Spleen (tissue), 13 donors: ENCODE results near the gene HCRT. TPM values are rescaled to one million over a fixed set of nuclear protein-coding genes. Genes with fewer than 3 reads are reported as not detected.

Experiments used
- DNase-seq: peaks from one replicate; pipeline ENCODE4 v3.0.0-alpha.2; 2020
- H3K27ac ChIP-seq, 8 donors: fragments of 200-600 bp; sonication (generic) in 7 of 8; 1 replicate in 4 of 8; 2 replicates in 4 of 8; pipeline versions ENCODE4 v1.5.0 to v1.8.0; 2016 to 2021; ENCODE audit warnings: inconsistent platforms in 4 of 8, mild to moderate bottlenecking in 4 of 8, moderate library complexity in 1 of 8
- H3K27me3 ChIP-seq, 7 donors: fragments of 200-600 bp; sonication (generic) in 6 of 7; replicated peaks in 1 of 7; 1 replicate in 4 of 7; 2 replicates in 3 of 7; pipeline versions ENCODE4 v1.5.0 to v1.8.0; 2016 to 2021; ENCODE audit warnings: inconsistent platforms in 3 of 7, mild to moderate bottlenecking in 1 of 7
- H3K36me3 ChIP-seq, 6 donors: fragments of 200-600 bp; sonication (generic) in 5 of 6; 1 replicate in 4 of 6; 2 replicates in 2 of 6; pipeline versions ENCODE4 v1.5.0 to v1.8.0; 2016 to 2021; ENCODE audit warnings: inconsistent platforms in 2 of 6
- H3K4me1 ChIP-seq, 6 donors: fragments of 200-600 bp; sonication (generic) in 5 of 6; 1 replicate in 3 of 6; 2 replicates in 3 of 6; pipeline versions ENCODE4 v1.5.0 to v1.8.0; 2016 to 2021; ENCODE audit warnings: inconsistent platforms in 3 of 6
- H3K4me3 ChIP-seq, 8 donors: fragments of 200-600 bp; sonication (generic) in 7 of 8; 1 replicate in 4 of 8; 2 replicates in 4 of 8; pipeline versions ENCODE4 v1.5.0 to v1.8.0; 2016 to 2021; ENCODE audit warnings: inconsistent platforms in 4 of 8, mild to moderate bottlenecking in 4 of 8, moderate library complexity in 2 of 8
- H3K9me3 ChIP-seq, 8 donors: fragments of 200-600 bp; sonication (generic) in 7 of 8; 1 replicate in 4 of 8; 2 replicates in 4 of 8; pipeline versions ENCODE4 v1.5.0 to v1.8.0; 2016 to 2021; ENCODE audit warnings: inconsistent platforms in 4 of 8
- POLR2A ChIP-seq, 3 donors: fragments of 450-650 bp; IDR thresholded peaks; one replicate each; pipeline ENCODE4 v1.5.1; 2017; ENCODE audit warnings: antibody characterized with exemption in 3 of 3, mild to moderate bottlenecking in 1 of 3
- POLR2AphosphoS5 ChIP-seq, 3 donors: sonication (generic); formaldehyde crosslinking; IDR thresholded peaks; one replicate each; pipeline ENCODE4 v1.5.1; 2017; ENCODE audit warnings: antibody characterized with exemption in 3 of 3
- WGBS, 5 donors: extraction: QIAGEN DNeasy Blood & Tissue Kit in 3 of 5; methylation state at CpG; one replicate each; pipeline versions ENCODE4 v1.1.5 to v1.1.7; 2013 to 2018; 5-methylcytosine and 5-hydroxymethylcytosine counted together
- intact Hi-C: fragments of 100-400 bp; cut with DNase I; formaldehyde crosslinking; loops from one replicate; pipeline ENCODE4 v1.15.0; 2023; ENCODE audit warnings: low total_unique reads
- long read RNA-seq, 2 donors: transcript quantifications; one replicate each; lab custom pipeline, GENCODE V29; 2026
- polyA plus RNA-seq, 3 donors: library from polyadenylated mRNA; stranded (reverse); fragments of 200-250 nt; gene quantifications; one replicate each; pipeline ENCODE4 v1.2.1, GENCODE V29; 2013
- total RNA-seq, 7 donors: library from RNA; depleted of rRNA in 3 of 7; stranded (reverse); fragments of >200 nt in 3 of 7; fragmentation: NEBNext Ultra II Directional in 4 of 7; extraction: Animal tissue kit (Norgen Biotek cat#: 25700) in 4 of 7; gene quantifications; one replicate each; pipeline versions ENCODE4 v1.1.0 to v1.2.1, GENCODE V29; 2016 to 2021
- TF ChIP-seq, protein P1 (sequence below), 11 experiments: fragments of 200-600 bp in 7 of 11; fragments of 450-650 bp in 4 of 11; sonication (generic) in 4 of 11; IDR thresholded peaks in 8 of 11; conservative IDR thresholded peaks in 3 of 11; 1 replicate in 7 of 11; 2 replicates in 4 of 11; pipeline versions ENCODE4 v1.4.0 to v1.8.0; 2016 to 2021; ENCODE audit warnings: antibody characterized with exemption in 11 of 11, inconsistent platforms in 4 of 11, mild to moderate bottlenecking in 1 of 11
- donor health status: healthy with polysubstance abuse.
- donor health status: DM: no; HTN: no; CAD: no; lungs with moderate emphysema.
- donor health status: DM: no; HTN: no; CAD: no.
- donor health status: Bipolar disorder and iron deficiency.
- donor health status: healthy.
- donor health status: DM: no; HTN: no; CAD: no.
- donor health status: DM: yes; HTN: yes; CAD: no.

The HCRT gene
- total RNA-seq (not detected), polyA plus RNA-seq (not detected)
- long read RNA-seq, donor 1 = 0 reads
- long read RNA-seq, donor 2 = 0 reads

- DNase-seq = no peak
- H3K27me3 ChIP-seq = peaks cover 0 to 25% (median 5%) of the 10 kb centered on the region in 7 donors
- peaks cover 29 to 83% (median 57%) of the 10 kb centered on the region in 6 donors for H3K4me1 ChIP-seq
- WGBS, 5 donors = 77 to 85% (median 82%) methylated on average over 11 of the region's 11 CpGs
- TF ChIP-seq, protein P1, sequence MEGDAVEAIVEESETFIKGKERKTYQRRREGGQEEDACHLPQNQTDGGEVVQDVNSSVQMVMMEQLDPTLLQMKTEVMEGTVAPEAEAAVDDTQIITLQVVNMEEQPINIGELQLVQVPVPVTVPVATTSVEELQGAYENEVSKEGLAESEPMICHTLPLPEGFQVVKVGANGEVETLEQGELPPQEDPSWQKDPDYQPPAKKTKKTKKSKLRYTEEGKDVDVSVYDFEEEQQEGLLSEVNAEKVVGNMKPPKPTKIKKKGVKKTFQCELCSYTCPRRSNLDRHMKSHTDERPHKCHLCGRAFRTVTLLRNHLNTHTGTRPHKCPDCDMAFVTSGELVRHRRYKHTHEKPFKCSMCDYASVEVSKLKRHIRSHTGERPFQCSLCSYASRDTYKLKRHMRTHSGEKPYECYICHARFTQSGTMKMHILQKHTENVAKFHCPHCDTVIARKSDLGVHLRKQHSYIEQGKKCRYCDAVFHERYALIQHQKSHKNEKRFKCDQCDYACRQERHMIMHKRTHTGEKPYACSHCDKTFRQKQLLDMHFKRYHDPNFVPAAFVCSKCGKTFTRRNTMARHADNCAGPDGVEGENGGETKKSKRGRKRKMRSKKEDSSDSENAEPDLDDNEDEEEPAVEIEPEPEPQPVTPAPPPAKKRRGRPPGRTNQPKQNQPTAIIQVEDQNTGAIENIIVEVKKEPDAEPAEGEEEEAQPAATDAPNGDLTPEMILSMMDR (IDR thresholded peaks at IDR 0.05 in 8 of 11, conservative IDR thresholded peaks at IDR 0.05 in 3 of 11) = no peak
- no peak for TF ChIP-seq POLR2A (IDR thresholded peaks at IDR 0.05)
- no peak for TF ChIP-seq POLR2AphosphoS5 (IDR thresholded peaks at IDR 0.05)
- no peaks in the 10 kb centered on the region for H3K9me3 ChIP-seq
- peaks cover 0 to 7% (median 0%) of the 10 kb centered on the region in 6 donors for H3K36me3 ChIP-seq
- intact Hi-C loops = loop anchor here (10.0 kb wide), 1 partner anchor 70 kb away; the partner anchor contains the start of gene DHX58
- H3K27ac ChIP-seq = peak within 1 kb of the TSS in 7 of 8 donors; percentile 80 to 92 (median 86)
- H3K4me3 ChIP-seq = peak within 1 kb of the TSS; percentile 36 to 81 (median 63)
Observed at GRCh38 chr17:42184713-42185620, at the start of gene HCRT. Gene HCRT, minus strand, starts transcription at chr17:42185452. Its CDS starts 87 bp downstream, at chr17:42185365.

DNA sequence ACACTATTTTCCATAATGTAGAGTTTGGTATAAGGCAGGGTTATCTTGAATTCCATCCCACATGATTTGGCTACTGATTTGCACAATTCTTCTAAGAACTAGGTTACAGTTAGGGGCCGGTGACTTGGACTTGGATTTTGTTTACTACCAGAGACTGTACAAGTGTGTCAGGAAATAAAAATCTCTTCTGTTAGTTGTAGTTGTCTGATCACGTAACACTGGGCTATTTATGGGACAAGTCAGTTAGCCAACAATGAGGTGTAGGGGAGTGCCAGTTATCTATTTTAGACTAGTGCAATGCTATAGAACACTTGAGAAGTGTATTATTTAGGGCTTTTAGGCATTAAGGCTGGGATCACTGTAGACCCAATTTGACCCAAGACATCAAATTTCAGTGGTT lies 48.7 kb upstream of the HCRT start:
- no peak for DNase-seq
- WGBS, 5 donors = 65 to 82% (median 76%) methylated on average over 2 of the region's 2 CpGs
- Histone ChIP-seq H3K27me3 (no peaks in the 10 kb centered on the region), H3K27ac (no peak overlapping the region), H3K4me1 (peaks cover 0 to 40% (median 4%) of the 10 kb centered on the region in 6 donors), H3K9me3 (no peaks in the 10 kb centered on the region), H3K4me3 (no peak overlapping the region), H3K36me3 (peaks cover 0 to 24% (median 3%) of the 10 kb centered on the region in 6 donors)
- TF ChIP-seq, protein P1 (IDR thresholded peaks at IDR 0.05 in 8 of 11, conservative IDR thresholded peaks at IDR 0.05 in 3 of 11) = no peak
- TF ChIP-seq POLR2A (IDR thresholded peaks at IDR 0.05) (no peak), POLR2AphosphoS5 (IDR thresholded peaks at IDR 0.05) (no peak)
- intact Hi-C loops = no loop called here

- H3K4me1 ChIP-seq = peaks cover 0 to 40% (median 8%) of the 10 kb centered on the region in 6 donors
- TF ChIP-seq, protein P1 (IDR thresholded peaks at IDR 0.05 in 8 of 11, conservative IDR thresholded peaks at IDR 0.05 in 3 of 11) = no peak
- TF ChIP-seq POLR2A (IDR thresholded peaks at IDR 0.05) = no peak
- no peak for TF ChIP-seq POLR2AphosphoS5 (IDR thresholded peaks at IDR 0.05)
- no peak overlapping the region for H3K4me3 ChIP-seq
- no peak for DNase-seq
- intact Hi-C loops = no loop called here
- H3K36me3 ChIP-seq = peaks cover 0 to 32% (median 4%) of the 10 kb centered on the region in 6 donors
- H3K27me3 ChIP-seq = no peaks in the 10 kb centered on the region
- no peak overlapping the region for H3K27ac ChIP-seq
- 90 to 99% (median 96%) methylated on average over 5 of the region's 5 CpGs for WGBS, 5 donors
- H3K9me3 ChIP-seq = no peaks in the 10 kb centered on the region
Observed at GRCh38 chr17:42233156-42233555, 47.9 kb upstream of the HCRT start.

- Histone ChIP-seq H3K4me1 (peaks cover 3 to 54% (median 16%) of the 10 kb centered on the region in 6 donors), H3K4me3 (no peak overlapping the region), H3K9me3 (no peaks in the 10 kb centered on the region), H3K27me3 (no peaks in the 10 kb centered on the region), H3K36me3 (peaks cover 0 to 58% (median 6%) of the 10 kb centered on the region in 6 donors), H3K27ac (peak overlapping the region in 2 of 8 donors; percentile 5 to 62)
- intact Hi-C loops = no loop called here
- TF ChIP-seq, protein P1 (IDR thresholded peaks at IDR 0.05 in 8 of 11, conservative IDR thresholded peaks at IDR 0.05 in 3 of 11) = no peak
- TF ChIP-seq POLR2A (IDR thresholded peaks at IDR 0.05) (no peak), POLR2AphosphoS5 (IDR thresholded peaks at IDR 0.05) (no peak)
- no peak for DNase-seq
- 64 to 79% (median 75%) methylated on average over 5 of the region's 5 CpGs for WGBS, 5 donors
Observed at GRCh38 chr17:42230225-42230624, 45.0 kb upstream of the HCRT start.
